Prostate gland (tissue), 2 donors: Measurements from ENCODE around the gene TMEM38A.

Source experiments
- POLR2AphosphoS5 ChIP-seq: sonication (generic); formaldehyde crosslinking; IDR thresholded peaks from one replicate; pipeline ENCODE4 v1.6.1; 2017; ENCODE audit warnings: antibody characterized with exemption
- TF ChIP-seq, protein P1 (sequence below), 4 experiments: fragments of 200-600 bp in 2 of 4; fragments of 450-650 bp in 2 of 4; sonication (generic) in 2 of 4; IDR thresholded peaks; 1 replicate in 3 of 4; 2 replicates in 1 of 4; pipeline ENCODE4 v1.5.1; 2016 to 2019; ENCODE audit warnings: antibody characterized with exemption in 4 of 4, mild to moderate bottlenecking in 2 of 4, moderate library complexity in 2 of 4

DNA sequence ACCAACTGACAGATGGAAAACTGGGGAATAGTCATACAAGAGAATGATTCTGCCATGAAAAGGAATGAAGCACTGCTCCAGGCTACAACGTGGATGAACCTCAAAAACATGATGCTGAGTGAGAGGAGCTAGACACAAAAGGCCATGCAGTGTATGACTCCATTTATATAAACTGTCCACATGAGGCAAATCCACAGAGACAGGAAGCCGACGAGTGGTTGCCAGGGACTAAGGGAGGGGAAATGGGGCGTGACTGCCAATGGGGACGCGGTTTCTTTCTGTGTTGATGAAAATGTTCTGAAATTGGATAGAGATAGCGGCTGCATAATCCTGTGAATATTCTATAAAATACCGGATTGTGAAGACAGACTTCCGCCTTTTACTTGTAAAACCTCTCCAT, 11.2 kb upstream of the TMEM38A start:
- TF ChIP-seq, protein P1, sequence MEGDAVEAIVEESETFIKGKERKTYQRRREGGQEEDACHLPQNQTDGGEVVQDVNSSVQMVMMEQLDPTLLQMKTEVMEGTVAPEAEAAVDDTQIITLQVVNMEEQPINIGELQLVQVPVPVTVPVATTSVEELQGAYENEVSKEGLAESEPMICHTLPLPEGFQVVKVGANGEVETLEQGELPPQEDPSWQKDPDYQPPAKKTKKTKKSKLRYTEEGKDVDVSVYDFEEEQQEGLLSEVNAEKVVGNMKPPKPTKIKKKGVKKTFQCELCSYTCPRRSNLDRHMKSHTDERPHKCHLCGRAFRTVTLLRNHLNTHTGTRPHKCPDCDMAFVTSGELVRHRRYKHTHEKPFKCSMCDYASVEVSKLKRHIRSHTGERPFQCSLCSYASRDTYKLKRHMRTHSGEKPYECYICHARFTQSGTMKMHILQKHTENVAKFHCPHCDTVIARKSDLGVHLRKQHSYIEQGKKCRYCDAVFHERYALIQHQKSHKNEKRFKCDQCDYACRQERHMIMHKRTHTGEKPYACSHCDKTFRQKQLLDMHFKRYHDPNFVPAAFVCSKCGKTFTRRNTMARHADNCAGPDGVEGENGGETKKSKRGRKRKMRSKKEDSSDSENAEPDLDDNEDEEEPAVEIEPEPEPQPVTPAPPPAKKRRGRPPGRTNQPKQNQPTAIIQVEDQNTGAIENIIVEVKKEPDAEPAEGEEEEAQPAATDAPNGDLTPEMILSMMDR (IDR thresholded peaks at IDR 0.05): no peak
- peak; percentile 15 for TF ChIP-seq POLR2AphosphoS5
